ENCODE results near the gene BCR. TPM values are rescaled to one million over a fixed set of nuclear protein-coding genes. Genes with fewer than 3 reads are reported as not detected.

BCR gene
- total and polyA plus RNA-seq, 2 of the 13 experiments (the other 11 are each of a cell fraction or from before 2014, with no cell fraction given), result 19.9 to 33.6 TPM

GRCh38 chr22:23248583-23248982 lies 68.3 kb downstream of the BCR start:
- peak; percentile 53 for DNase-seq (ENCODE audit: low spot score)
- H3K4me2 ChIP-seq (ENCODE audit: low read depth, low read length), result peak overlapping the region; percentile 25; the same call in 1 of the 2 replicates
- H3K9ac ChIP-seq (ENCODE audit: insufficient read depth, low read depth, low read length), result no peak overlapping the region
- no peaks in the 10 kb centered on the region for H3K27me3 ChIP-seq (ENCODE audit: control insufficient read depth in 1 of 2, insufficient read depth in 2 of 2, low read length in 2 of 2)
- peaks cover 6% of the 10 kb centered on the region for H4K20me1 ChIP-seq (ENCODE audit: insufficient read depth, low read length)
- ChIA-PET CTCF (ENCODE audit: low intra/inter-chr PET ratio, low total read pairs) (no interaction called here), POLR2A (no interaction called here)
- intact Hi-C loops (cut with micrococcal nuclease; ENCODE audit: unreplicated experiment) (loop anchor here (5.0 kb wide), 1 partner anchor 34 kb away; no protein-coding TSS in a partner anchor), in situ Hi-C loops (cut with HindIII; ENCODE audit: extremely low pct_ligation_motif_present, low pct_unique_long_range_greater_than_20kb) (no loop called here)
- peak; percentile 64 for ATAC-seq
- FAIRE-seq, result peak; percentile 72
- H3K36me3 ChIP-seq (replicated peaks in 1 of 2; ENCODE audit: control insufficient read depth in 1 of 2, insufficient read depth in 2 of 2, low read length in 2 of 2), result peaks cover under 1 to 15% of the 10 kb centered on the region in 2 experiments; a peak in 4 of 5 replicates
- peaks cover 73% of the 10 kb centered on the region for H3K79me2 ChIP-seq (ENCODE audit: insufficient read depth, low read length)
- peaks cover 85% of the 10 kb centered on the region for H3K4me1 ChIP-seq (ENCODE audit: insufficient read depth, low read length)
- H2AFZ ChIP-seq (ENCODE audit: low read length), result no peak overlapping the region
- 100% methylated on average over 2 of the region's 2 CpGs for WGBS (ENCODE audit: low lambda C conversion rate)
- no peak overlapping the region for H3K27ac ChIP-seq (ENCODE audit: extremely low read length, insufficient read depth, low read length)
- no peak overlapping the region for H3K4me3 ChIP-seq (replicated peaks in 1 of 3; ENCODE audit: insufficient read depth in 1 of 3, low read depth in 2 of 3, low read length in 3 of 3)
- BruUV-seq (replicated peaks), result no TSS peak
- H3K9me3 ChIP-seq (ENCODE audit: low read length), result no peaks in the 10 kb centered on the region
- TF ChIP-seq PATZ1 (CRISPR knock-in tag; IDR thresholded peaks at IDR 0.05), result peak; percentile 47; the same call in 1 of the 2 replicates
- TF ChIP-seq ZFP62 (CRISPR knock-in tag; IDR thresholded peaks at IDR 0.05), result no peak
- TF ChIP-seq STAG1 (CRISPR knock-in tag; IDR thresholded peaks at IDR 0.05), result no peak
- TF ChIP-seq TEAD3 (CRISPR knock-in tag; optimal IDR thresholded peaks at IDR 0.05; ENCODE audit: borderline replicate concordance), result no peak
- TF ChIP-seq SCMH1 (CRISPR knock-in tag; IDR thresholded peaks at IDR 0.05; ENCODE audit: borderline replicate concordance), result no peak
- 0 out of 2 replicates have a peak, but pooled peaks have one; percentile 25 for TF ChIP-seq ZFP36L1 (CRISPR knock-in tag; IDR thresholded peaks at IDR 0.05)
- no peak for TF ChIP-seq CREM (IDR thresholded peaks at IDR 0.05)
- no peak for TF ChIP-seq CREM (CRISPR knock-in tag; IDR thresholded peaks at IDR 0.05)
- TF ChIP-seq MIXL1 (CRISPR knock-in tag; IDR thresholded peaks at IDR 0.05), result no peak
- no peak for TF ChIP-seq AKAP8 (CRISPR knock-in tag; IDR thresholded peaks at IDR 0.05)
- 0 out of 2 replicates have a peak, but pooled peaks have one; percentile 33 for TF ChIP-seq GATAD2A (CRISPR knock-in tag; IDR thresholded peaks at IDR 0.05)
- TF ChIP-seq ZFX (CRISPR knock-in tag; IDR thresholded peaks at IDR 0.05; ENCODE audit: low read depth), result peak; percentile 51; the same call in 1 of the 2 replicates
- TF ChIP-seq ELF1 (CRISPR knock-in tag; IDR thresholded peaks at IDR 0.05), result 0 out of 2 replicates have a peak, but pooled peaks have one; percentile 13
- peak; percentile 93 for TF ChIP-seq SIX4 (CRISPR knock-in tag; IDR thresholded peaks at IDR 0.05)
- TF ChIP-seq ZBTB42 (CRISPR knock-in tag; IDR thresholded peaks at IDR 0.05), result no peak
- no peak for TF ChIP-seq ZNF451 (CRISPR knock-in tag; IDR thresholded peaks at IDR 0.05)
- TF ChIP-seq ZNF672 (CRISPR knock-in tag; IDR thresholded peaks at IDR 0.05), result no peak
- no peak for TF ChIP-seq NR2F2 (IDR thresholded peaks at IDR 0.05; ENCODE audit: borderline replicate concordance, low read depth)
- TF ChIP-seq SIX1 (CRISPR knock-in tag; IDR thresholded peaks at IDR 0.05; ENCODE audit: borderline replicate concordance), result peak; percentile 93
- TF ChIP-seq ZNF569 (CRISPR knock-in tag; IDR thresholded peaks at IDR 0.05; ENCODE audit: borderline replicate concordance), result no peak
- TF ChIP-seq HCFC1 (IDR thresholded peaks at IDR 0.05; ENCODE audit: low read depth, low read length), result no peak
- no peak for TF ChIP-seq ZNF280B (CRISPR knock-in tag; IDR thresholded peaks at IDR 0.05; ENCODE audit: borderline replicate concordance)
- TF ChIP-seq THRA (CRISPR knock-in tag; IDR thresholded peaks at IDR 0.05; ENCODE audit: borderline replicate concordance), result 0 out of 2 replicates have a peak, but pooled peaks have one; percentile 15
- no peak for TF ChIP-seq ZNF563 (CRISPR knock-in tag; IDR thresholded peaks at IDR 0.05)
